ENCODE measurements around the gene RBM4. TPM values are rescaled to one million over a fixed set of nuclear protein-coding genes. Genes with fewer than 3 reads are reported as not detected.

The RBM4 gene
- total and polyA plus RNA-seq, 9 of the 15 experiments (the other 6 are each of a cell fraction or from before 2014, with no cell fraction given) = 81.6 to 233 (median 122) TPM

DNA sequence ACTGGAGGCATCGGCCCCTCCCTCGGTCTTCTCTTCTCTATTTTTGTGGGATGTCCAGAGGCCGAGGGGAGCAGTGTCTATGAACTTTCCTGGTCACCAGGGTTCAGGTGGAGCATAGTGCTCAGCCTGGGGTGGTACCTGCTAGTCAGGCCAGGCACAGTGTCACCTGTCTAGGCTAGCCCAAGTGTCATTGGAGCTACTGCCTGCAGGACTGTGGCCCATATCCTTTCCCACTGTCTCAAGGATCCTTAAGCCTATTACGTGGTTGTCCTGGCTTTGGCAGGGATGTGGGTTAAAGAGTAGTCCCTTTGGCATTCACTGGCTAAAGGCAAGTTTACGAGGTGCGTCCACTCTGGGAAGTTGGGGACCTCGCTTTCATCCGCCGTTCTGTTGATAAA, 12.8 kb upstream of the RBM4 start:
- FAIRE-seq (no peak), ATAC-seq (no peak), DNase-seq (ENCODE audit: extremely low read depth in 1 of 4, low spot score in 3 of 4) (no peak)
- TF ChIP-seq POLR2A (conservative IDR thresholded peaks at IDR 0.05) (peak; percentile 40; the same call in 1 of the 2 replicates), PTTG1 (tag; IDR thresholded peaks at IDR 0.05; ENCODE audit: low read depth) (no peak), SUPT5H (IDR thresholded peaks at IDR 0.05) (0 out of 2 replicates have a peak, but pooled peaks have one; percentile 18), POLR2AphosphoS2 (IDR thresholded peaks at IDR 0.05; ENCODE audit: low read length) (0 out of 2 replicates have a peak, but pooled peaks have one; percentile 10), POLR2AphosphoS5 (IDR thresholded peaks at IDR 0.05; ENCODE audit: control insufficient read depth, insufficient read depth, low read depth, low read length) (0 out of 2 replicates have a peak, but pooled peaks have one; percentile 26)
- 97% methylated on average over 6 of the region's 9 CpGs for WGBS (ENCODE audit: insufficient coverage, low coverage, missing lambda C conversion rate)
- Histone ChIP-seq H3K4me1 (replicated peaks in 1 of 2; ENCODE audit: control insufficient read depth in 2 of 2, insufficient read depth in 2 of 2, low read length in 2 of 2) (peaks cover 5 to 16% of the 10 kb centered on the region in 2 experiments; a peak in 4 of 5 replicates), H2AFZ (ENCODE audit: low read depth, low read length) (no peak overlapping the region), H3K4me2 (ENCODE audit: insufficient read depth, low read length) (no peak overlapping the region), H3K36me3 (ENCODE audit: control insufficient read depth, insufficient read depth, low read length) (peaks cover 99% of the 10 kb centered on the region), H3K9ac (ENCODE audit: insufficient read depth in 1 of 2, low read depth in 2 of 2, low read length in 2 of 2) (no peak overlapping the region; a peak in 1 of 4 replicates), H3K9me3 (replicated peaks; ENCODE audit: control insufficient read depth, insufficient read depth, low read depth, low read length) (no peaks in the 10 kb centered on the region), H4K20me1 (replicated peaks; ENCODE audit: control insufficient read depth, insufficient read depth, low read length) (peaks cover 46% of the 10 kb centered on the region), H3K27ac (ENCODE audit: extremely low read depth, low read depth, low read length) (no peak overlapping the region; the same call in 2 of the 3 replicates), H3K4me3 (no peak overlapping the region), H3K9me1 (ENCODE audit: control insufficient read depth, insufficient read depth, low read length) (no peaks in the 10 kb centered on the region), H3K79me2 (ENCODE audit: control insufficient read depth, insufficient read depth, low read length) (peaks cover 100% of the 10 kb centered on the region), H3K27me3 (ENCODE audit: control insufficient read depth in 2 of 2, insufficient read depth in 2 of 2, low read length in 2 of 2) (no peaks in the 10 kb centered on the region)
- ChIA-PET CTCF (ENCODE audit: low intra/inter-chr PET ratio) (no interaction called here), POLR2A (interaction anchor here (0.9 to 26.4 kb wide), 4 partner anchors 3 to 115 kb away, joined by 4 to 387 read pairs (median 196); partner anchors contain the start of genes BBS1, RBM14 and RBM4)
- no TSS peak for BruUV-seq (replicated peaks)
- in situ Hi-C loops (cut with MboI) = no loop called here
- intact Hi-C loops (cut with micrococcal nuclease) = no loop called here

- Histone ChIP-seq H3K27ac (ENCODE audit: extremely low read depth, low read depth, low read length) (no peak overlapping the region), H3K9me3 (replicated peaks; ENCODE audit: control insufficient read depth, insufficient read depth, low read depth, low read length) (no peaks in the 10 kb centered on the region), H3K79me2 (ENCODE audit: control insufficient read depth, insufficient read depth, low read length) (peaks cover 100% of the 10 kb centered on the region), H3K4me1 (replicated peaks in 1 of 2; ENCODE audit: control insufficient read depth in 2 of 2, insufficient read depth in 2 of 2, low read length in 2 of 2) (peaks cover 0 to 16% of the 10 kb centered on the region in 2 experiments; a peak in 3 of 5 replicates), H3K4me2 (ENCODE audit: insufficient read depth, low read length) (no peak overlapping the region), H4K20me1 (replicated peaks; ENCODE audit: control insufficient read depth, insufficient read depth, low read length) (peaks cover 42% of the 10 kb centered on the region), H3K36me3 (ENCODE audit: control insufficient read depth, insufficient read depth, low read length) (peaks cover 94% of the 10 kb centered on the region), H2AFZ (ENCODE audit: low read depth, low read length) (no peak overlapping the region), H3K9ac (ENCODE audit: insufficient read depth in 1 of 2, low read depth in 2 of 2, low read length in 2 of 2) (no peak overlapping the region), H3K9me1 (ENCODE audit: control insufficient read depth, insufficient read depth, low read length) (no peaks in the 10 kb centered on the region), H3K4me3 (no peak overlapping the region), H3K27me3 (ENCODE audit: control insufficient read depth in 2 of 2, insufficient read depth in 2 of 2, low read length in 2 of 2) (no peaks in the 10 kb centered on the region)
- ATAC-seq (no peak), FAIRE-seq (no peak), DNase-seq (ENCODE audit: extremely low read depth in 1 of 4, low spot score in 3 of 4) (no peak)
- CTCF ChIA-PET (ENCODE audit: low intra/inter-chr PET ratio) = no interaction called here
- POLR2A ChIA-PET = interaction anchor here (0.6 to 26.4 kb wide), 3 partner anchors 4 to 135 kb away, joined by 3 to 387 read pairs (median 387); partner anchors contain the start of genes RBM14 and RBM4
- 97% methylated on average over 25 of the region's 25 CpGs for WGBS (ENCODE audit: insufficient coverage, low coverage, missing lambda C conversion rate)
- TF ChIP-seq PYGO2 (tag; IDR thresholded peaks at IDR 0.05) (no peak), RBFOX2 (IDR thresholded peaks at IDR 0.05; ENCODE audit: low read depth, low read length) (peak; percentile 62), RBM22 (IDR thresholded peaks at IDR 0.05; ENCODE audit: low read depth, low read length, poor library complexity, severe bottlenecking) (peak; percentile 71), POLR2G (IDR thresholded peaks at IDR 0.05; ENCODE audit: low read depth, low read length) (peak; percentile 67)
- no TSS peak for BruUV-seq (replicated peaks)
- in situ Hi-C loops (cut with MboI) = no loop called here
- intact Hi-C loops (cut with micrococcal nuclease) = no loop called here
These were observed 12.1 kb upstream of the RBM4 start for GRCh38 chr11:66626382-66626781.
